Large intestine (tissue), 3 donors: Measurements from ENCODE around the gene C1GALT1. TPM values are rescaled to one million over a fixed set of nuclear protein-coding genes. Genes with fewer than 3 reads are reported as not detected.
"Not testable (repeated sequence)": the region's sequence is repeated elsewhere in the genome, so short reads cannot be mapped to it uniquely, and the experiment has no call there.

Experiments
- DNase-seq, 2 donors: peaks; one replicate each; pipeline versions ENCODE4 v3.0.0 to v3.0.0-alpha.2; 2013
- H3K27ac ChIP-seq: one replicate; pipeline ENCODE4 v1.5.1; 2013; ENCODE audit warnings: low read length
- H3K27me3 ChIP-seq: 2 replicates; pipeline ENCODE4 v1.6.1; 2013; ENCODE audit warnings: low read length; ENCODE audit not compliant: control insufficient read depth, insufficient read depth
- H3K36me3 ChIP-seq: 2 replicates; pipeline ENCODE4 v1.6.1; 2013; ENCODE audit warnings: low read length; ENCODE audit not compliant: control insufficient read depth, insufficient read depth
- H3K4me1 ChIP-seq: one replicate; pipeline ENCODE4 v1.6.1; 2013; ENCODE audit warnings: low read length; ENCODE audit not compliant: control insufficient read depth, insufficient read depth
- H3K4me3 ChIP-seq: one replicate; pipeline ENCODE4 v1.5.1; 2013; ENCODE audit warnings: low read length
- H3K9me3 ChIP-seq: one replicate; pipeline ENCODE4 v1.6.1; 2013; ENCODE audit warnings: mild to moderate bottlenecking, low read depth, low read length, moderate library complexity; ENCODE audit not compliant: control insufficient read depth
- WGBS: methylation state at CpG from one replicate; pipeline ENCODE4 v1.1.5; 2013; ENCODE audit warnings: low lambda C conversion rate; ENCODE audit not compliant: insufficient coverage; 5-methylcytosine and 5-hydroxymethylcytosine counted together
- polyA plus RNA-seq: library from polyadenylated mRNA; unstranded; fragments of 120-200 nt; gene quantifications from one replicate; pipeline ENCODE4 v1.2.1, GENCODE V29; 2013

The C1GALT1 gene
- polyA plus RNA-seq, 1 donor = 54.7 TPM

- no peak for DNase-seq
- H3K27ac ChIP-seq = no peak overlapping the region
- H3K9me3 ChIP-seq = peaks cover 5% of the 10 kb centered on the region
- peaks cover 10% of the 10 kb centered on the region for H3K4me1 ChIP-seq
- no peaks in the 10 kb centered on the region for H3K27me3 ChIP-seq
- no peak overlapping the region for H3K4me3 ChIP-seq
- WGBS = 100% methylated on average over 3 of the region's 3 CpGs
- H3K36me3 ChIP-seq = no peaks in the 10 kb centered on the region
These were observed 35.5 kb upstream of the C1GALT1 start for GRCh38 chr7:7146837-7147236.

GRCh38 chr7:7148798-7149481 lies 33.4 kb upstream of the C1GALT1 start:
- Histone ChIP-seq H3K27ac (peak overlapping the region; percentile 79), H3K36me3 (no peaks in the 10 kb centered on the region), H3K4me3 (no peak overlapping the region), H3K27me3 (no peaks in the 10 kb centered on the region), H3K4me1 (peaks cover 12% of the 10 kb centered on the region), H3K9me3 (peaks cover 9% of the 10 kb centered on the region)
- peak; percentile 85 to 95 for DNase-seq
- WGBS = no CpG with 5 or more reads among the region's 7 CpGs

GRCh38 chr7:7151285-7151684 lies 31.1 kb upstream of the C1GALT1 start:
- Histone ChIP-seq H3K9me3 (peaks cover 7% of the 10 kb centered on the region), H3K27ac (no peak overlapping the region)
- no CpG with 5 or more reads among the region's 3 CpGs for WGBS

GRCh38 chr7:7151865-7152264 lies 30.5 kb upstream of the C1GALT1 start:
- Histone ChIP-seq H3K4me3 (no peak overlapping the region), H3K9me3 (peaks cover 7% of the 10 kb centered on the region), H3K27me3 (no peaks in the 10 kb centered on the region), H3K4me1 (peaks cover 18% of the 10 kb centered on the region), H3K36me3 (no peaks in the 10 kb centered on the region), H3K27ac (no peak overlapping the region)
- DNase-seq = no peak
- WGBS = no CpG with 5 or more reads among the region's 1 CpG

More at GRCh38 chr7:7151285-7151684, 31.1 kb upstream of the C1GALT1 start:
- Histone ChIP-seq H3K36me3 (no peaks in the 10 kb centered on the region), H3K4me3 (no peak overlapping the region), H3K27me3 (no peaks in the 10 kb centered on the region), H3K4me1 (peaks cover 18% of the 10 kb centered on the region)
- no peak for DNase-seq

- Histone ChIP-seq H3K4me1 (peaks cover 18% of the 10 kb centered on the region), H3K4me3 (no peak overlapping the region), H3K27me3 (no peaks in the 10 kb centered on the region), H3K36me3 (no peaks in the 10 kb centered on the region), H3K27ac (no peak overlapping the region), H3K9me3 (peaks cover 7% of the 10 kb centered on the region)
- WGBS = no CpG with 5 or more reads among the region's 11 CpGs
- DNase-seq = no peak
These were observed 30.0 kb upstream of the C1GALT1 start for GRCh38 chr7:7152315-7152714.

GRCh38 chr7:7154355-7154754 lies 28.0 kb upstream of the C1GALT1 start:
- H3K27ac ChIP-seq = peak overlapping the region; percentile 55
- H3K4me1 ChIP-seq, H3K36me3 ChIP-seq, H3K27me3 ChIP-seq, H3K4me3 ChIP-seq, H3K9me3 ChIP-seq: not testable (repeated sequence)
- WGBS = no CpG with 5 or more reads among the region's 1 CpG
- DNase-seq = peak; percentile 32 to 76

- H3K27ac ChIP-seq = no peak overlapping the region
- no peak for DNase-seq
- no peaks in the 10 kb centered on the region for H3K36me3 ChIP-seq
These were observed 25.7 kb upstream of the C1GALT1 start for GRCh38 chr7:7156663-7157062.

GRCh38 chr7:7157177-7157886 lies 25.0 kb upstream of the C1GALT1 start:
- Histone ChIP-seq H3K9me3 (peaks cover 7% of the 10 kb centered on the region), H3K27ac (no peak overlapping the region), H3K36me3 (no peaks in the 10 kb centered on the region), H3K27me3 (no peaks in the 10 kb centered on the region), H3K4me3 (no peak overlapping the region), H3K4me1 (peaks cover 9% of the 10 kb centered on the region)
- DNase-seq = no peak
- WGBS = 100% methylated on average over 1 of the region's 2 CpGs

More at GRCh38 chr7:7156663-7157062, 25.7 kb upstream of the C1GALT1 start:
- 100% methylated on average over 1 of the region's 4 CpGs for whole genome bisulfite sequencing
- Histone ChIP-seq H3K9me3 (peaks cover 7% of the 10 kb centered on the region), H3K4me1 (peaks cover 9% of the 10 kb centered on the region), H3K27me3 (no peaks in the 10 kb centered on the region), H3K4me3 (no peak overlapping the region)

GRCh38 chr7:7157887-7158271 lies 24.5 kb upstream of the C1GALT1 start:
- H3K4me3 ChIP-seq = no peak overlapping the region
- no peaks in the 10 kb centered on the region for H3K36me3 ChIP-seq
- peaks cover 9% of the 10 kb centered on the region for H3K4me1 ChIP-seq
- no peak overlapping the region for H3K27ac ChIP-seq
- peaks cover 7% of the 10 kb centered on the region for H3K9me3 ChIP-seq
- DNase-seq = no peak
- H3K27me3 ChIP-seq = no peaks in the 10 kb centered on the region

GRCh38 chr7:7159063-7159658 lies 23.2 kb upstream of the C1GALT1 start:
- WGBS = 54% methylated on average over 4 of the region's 6 CpGs
- peak in 1 of 2 donors; percentile 45 for DNase-seq

More at GRCh38 chr7:7159063-7159658, 23.2 kb upstream of the C1GALT1 start:
- peaks cover 3% of the 10 kb centered on the region for H3K9me3 ChIP-seq
- no peaks in the 10 kb centered on the region for H3K27me3 ChIP-seq
- H3K27ac ChIP-seq = no peak overlapping the region
- no peak overlapping the region for H3K4me3 ChIP-seq
- no peaks in the 10 kb centered on the region for H3K36me3 ChIP-seq
- H3K4me1 ChIP-seq = peaks cover 4% of the 10 kb centered on the region
